IMR-90 (cell line): ENCODE results near the gene ALG1. TPM values are rescaled to one million over a fixed set of nuclear protein-coding genes. Genes with fewer than 3 reads are reported as not detected.

Experiments used
- ATAC-seq: fragments of 200-7000 bp; cut with Tn5 transposase; 2 replicates; pipeline ENCODE4 v1.9.1; 2020; ENCODE audit warnings: low read depth, mild to moderate bottlenecking, moderate library complexity
- BruUV-seq: library from RNA; stranded (reverse); fragments of 400-500 nt; replicated peaks from 2 replicates; lab custom pipeline; 2021; lab: Mats Ljungman, UMichigan
- CTCF ChIA-PET: fragments of 300-600 bp; formaldehyde crosslinking; extraction: SDS; loops from one replicate; lab custom pipeline; 2021; ENCODE audit warnings: antibody characterized with exemption; lab: Yijun Ruan, JAX
- POLR2A ChIA-PET: fragments of 300-600 bp; sonication (Branson Sonifier 250); formaldehyde crosslinking; loops from one replicate; lab custom pipeline; 2022; ENCODE audit warnings: antibody characterized with exemption; ENCODE audit not compliant: unreplicated experiment; lab: Charles Lee
- DNase-seq: peaks from one replicate; pipeline ENCODE4 v3.0.0; 2013
- H2AFZ ChIP-seq: replicated peaks from 2 replicates; pipeline ENCODE3; 2013; ENCODE audit warnings: low read length, mild to moderate bottlenecking; ENCODE audit not compliant: poor library complexity
- H2AK5ac ChIP-seq: 2 replicates; pipeline ENCODE4 v1.6.1; 2013; ENCODE audit warnings: low read depth, low read length, inconsistent platforms
- H2AK9ac ChIP-seq: replicated peaks from 2 replicates; pipeline ENCODE3; 2013; ENCODE audit warnings: mild to moderate bottlenecking, low read depth, low read length, moderate library complexity; ENCODE audit not compliant: poor library complexity
- H2BK120ac ChIP-seq: 2 replicates; pipeline ENCODE4 v1.6.1; 2013; ENCODE audit warnings: low read depth, low read length, inconsistent platforms
- H2BK15ac ChIP-seq: 3 replicates; pipeline ENCODE4 v1.6.1; 2013; ENCODE audit warnings: low read depth, low read length, inconsistent platforms
- H2BK20ac ChIP-seq: 2 replicates; pipeline ENCODE4 v1.6.1; 2013; ENCODE audit warnings: low read depth, mild to moderate bottlenecking, inconsistent platforms, low read length, moderate library complexity
- H2BK5ac ChIP-seq: 2 replicates; pipeline ENCODE4 v1.6.1; 2013; ENCODE audit warnings: mild to moderate bottlenecking, low read depth, low read length, inconsistent platforms; ENCODE audit not compliant: poor library complexity, severe bottlenecking
- H3K14ac ChIP-seq: replicated peaks from 2 replicates; pipeline ENCODE4 v1.6.1; 2013; ENCODE audit warnings: low read depth, low read length, inconsistent platforms
- H3K18ac ChIP-seq: 2 replicates; pipeline ENCODE4 v1.6.1; 2013; ENCODE audit warnings: low read depth, low read length, control low read depth
- H3K23ac ChIP-seq: 2 replicates; pipeline ENCODE4 v1.6.1; 2013; ENCODE audit warnings: low read depth, low read length, inconsistent platforms
- H3K27ac ChIP-seq: 2 replicates; pipeline ENCODE4 v1.5.1; 2013; ENCODE audit warnings: mild to moderate bottlenecking, control low read depth, low read length; ENCODE audit not compliant: insufficient read depth
- H3K27me3 ChIP-seq: 2 replicates; pipeline ENCODE4 v1.6.1; 2013; ENCODE audit warnings: low read length; ENCODE audit not compliant: control insufficient read depth, insufficient read depth
- H3K36me3 ChIP-seq: 2 replicates; pipeline ENCODE4 v1.6.1; 2013; ENCODE audit warnings: low read length, mixed read lengths; ENCODE audit not compliant: control insufficient read depth, insufficient read depth
- H3K4ac ChIP-seq: 2 replicates; pipeline ENCODE4 v1.6.1; 2013; ENCODE audit warnings: low read depth, low read length, inconsistent platforms
- H3K4me1 ChIP-seq: 2 replicates; pipeline ENCODE4 v1.6.1; 2013; ENCODE audit warnings: low read length, mixed read lengths; ENCODE audit not compliant: control insufficient read depth, insufficient read depth
- H3K4me2 ChIP-seq: 2 replicates; pipeline ENCODE4 v1.6.1; 2013; ENCODE audit warnings: low read depth, mild to moderate bottlenecking, control low read depth, low read length, moderate library complexity
- H3K4me3 ChIP-seq: 2 replicates; pipeline ENCODE4 v1.5.1; 2013; ENCODE audit warnings: low read depth, mild to moderate bottlenecking, control low read depth, low read length, moderate library complexity; ENCODE audit not compliant: insufficient read depth
- H3K56ac ChIP-seq: 2 replicates; pipeline ENCODE4 v1.6.1; 2013; ENCODE audit warnings: low read length, inconsistent platforms; ENCODE audit not compliant: insufficient read depth; ENCODE audit errors: extremely low read depth
- H3K79me1 ChIP-seq, 2 experiments: 2 replicates each; pipeline ENCODE4 v1.6.1; 2013; ENCODE audit warnings: low read length in 2 of 2, inconsistent platforms in 1 of 2, low read depth in 1 of 2
- H3K9ac ChIP-seq: 2 replicates; pipeline ENCODE4 v1.6.1; 2013; ENCODE audit warnings: low read depth, low read length, control low read depth
- H3K9me1 ChIP-seq: 2 replicates; pipeline ENCODE4 v1.6.1; 2013; ENCODE audit warnings: low read length, inconsistent platforms; ENCODE audit not compliant: insufficient read depth
- H3K9me3 ChIP-seq: 2 replicates; pipeline ENCODE4 v1.6.1; 2013; ENCODE audit warnings: low read length; ENCODE audit not compliant: control insufficient read depth, insufficient read depth
- H4K20me1 ChIP-seq: 2 replicates; pipeline ENCODE4 v1.6.1; 2013; ENCODE audit warnings: low read length, inconsistent platforms; ENCODE audit not compliant: insufficient read depth
- H4K5ac ChIP-seq: 2 replicates; pipeline ENCODE4 v1.6.1; 2013; ENCODE audit warnings: mild to moderate bottlenecking, low read depth, low read length, control low read depth
- H4K8ac ChIP-seq, 2 experiments: 2 replicates each; pipeline ENCODE4 v1.6.1; 2013; ENCODE audit warnings: low read depth in 2 of 2, low read length in 2 of 2, control low read depth in 1 of 2, inconsistent platforms in 1 of 2
- H4K91ac ChIP-seq: 2 replicates; pipeline ENCODE4 v1.6.1; 2013; ENCODE audit warnings: low read depth, low read length, inconsistent platforms; ENCODE audit not compliant: insufficient read depth
- ELK1 ChIP-seq: fragments of 150-350 bp; IDR thresholded peaks from 2 replicates; pipeline ENCODE4 v1.6.1; 2016; ENCODE audit warnings: low read depth, mild to moderate bottlenecking, low read length, moderate library complexity, borderline replicate concordance
- FOS ChIP-seq: fragments of 150-350 bp; IDR thresholded peaks from 2 replicates; pipeline ENCODE4 v1.6.1; 2016; ENCODE audit warnings: low read depth, low read length
- MAFK ChIP-seq: IDR thresholded peaks from 2 replicates; pipeline ENCODE4 v1.6.1; 2012; ENCODE audit warnings: low read depth, low read length, improper control_type of control experiment
- NFE2L2 ChIP-seq: fragments of 150-350 bp; IDR thresholded peaks from 2 replicates; pipeline ENCODE4 v1.6.1; 2016; ENCODE audit warnings: low read depth, mild to moderate bottlenecking, low read length
- SMC3 ChIP-seq: fragments of 150-350 bp; IDR thresholded peaks from 2 replicates; pipeline ENCODE4 v1.6.1; 2016; ENCODE audit warnings: low read depth, mild to moderate bottlenecking, antibody characterized with exemption, low read length, moderate library complexity
- USF2 ChIP-seq: fragments of 150-350 bp; IDR thresholded peaks from 2 replicates; pipeline ENCODE4 v1.6.1; 2017; ENCODE audit warnings: mild to moderate bottlenecking, antibody characterized with exemption, low read length, low read depth
- WGBS, 2 experiments: methylation state at CpG; one replicate each; pipeline versions ENCODE4 v1.1.5 to v1.1.7; 2013; ENCODE audit warnings: missing lambda C conversion rate in 2 of 2; ENCODE audit not compliant: insufficient read length in 1 of 2; ENCODE audit errors: extremely low coverage in 2 of 2; 5-methylcytosine and 5-hydroxymethylcytosine counted together
- dilution Hi-C: fragments of 300-500 bp; cut with HindIII; formaldehyde crosslinking; loops from one replicate; pipeline ENCODE4 v1.14.3; 2018; ENCODE audit warnings: low sequenced_read_pairs; ENCODE audit not compliant: unreplicated experiment
- in situ Hi-C: fragments of 300-500 bp; cut with MboI; formaldehyde crosslinking; loops from 3 replicates; pipeline ENCODE4 v1.14.3; 2019; ENCODE audit warnings: low sequenced_read_pairs, inconsistent platforms, mixed read lengths
- intact Hi-C: fragments of 100-400 bp; cut with micrococcal nuclease; formaldehyde crosslinking; loops from 2 replicates; pipeline ENCODE4 v1.10.0; 2022
- polyA plus RNA-seq, 3 experiments: library from polyadenylated mRNA; depleted of rRNA; stranded (reverse); fragments of >200 nt; gene quantifications; 2 replicates each; pipeline ENCODE4 v1.2.3, GENCODE V29; 2012; ENCODE audit warnings: low replicate concordance in 1 of 3
- total RNA-seq: library from RNA; depleted of rRNA; stranded (reverse); fragments of >200 nt; gene quantifications from 2 replicates; pipeline ENCODE4 v1.2.3, GENCODE V29; 2012

ALG1 gene
- total and polyA plus RNA-seq, 2 of the 4 experiments (the other 2 are of a cell fraction), result 30.9 to 41.0 TPM

GRCh38 chr16:5032748-5033167 lies 38.9 kb upstream of the ALG1 start:
- no peak for ATAC-seq
- no peak for TF ChIP-seq NFE2L2
- no peak for TF ChIP-seq USF2
- TF ChIP-seq FOS, result no peak
- no peak for TF ChIP-seq SMC3
- no peak for TF ChIP-seq MAFK
- TF ChIP-seq ELK1, result no peak
- Histone ChIP-seq H2AK5ac (no peak overlapping the region), H3K14ac (no peak overlapping the region), H3K56ac (no peak overlapping the region), H4K20me1 (no peaks in the 10 kb centered on the region), H3K27ac (no peak overlapping the region), H3K18ac (no peak overlapping the region), H3K36me3 (0 out of 2 replicates have a peak, but pooled peaks cover 1% of the 10 kb centered on the region), H3K9me3 (no peaks in the 10 kb centered on the region), H2AFZ (peak overlapping the region; percentile 99), H2BK120ac (no peak overlapping the region), H3K27me3 (no peaks in the 10 kb centered on the region), H2BK15ac (no peak overlapping the region), H3K4me3 (peak overlapping the region; percentile 86), H3K79me1 (peaks cover 3 to 13% of the 10 kb centered on the region in 2 experiments; a peak in 2 of 4 replicates), H3K23ac (peak overlapping the region; percentile 13; the same call in 1 of the 2 replicates), H2BK5ac (no peak overlapping the region), H4K5ac (peak overlapping the region; percentile 59), H4K91ac (no peak overlapping the region), H3K9ac (peak overlapping the region; percentile 62), H3K4me1 (peaks cover 3% of the 10 kb centered on the region; the same call in 1 of the 2 replicates), H3K4ac (no peak overlapping the region; the same call in 1 of the 2 replicates), H2AK9ac (peak overlapping the region; percentile 44), H4K8ac (peak overlapping the region; percentile 85 to 90; a peak in 3 of 4 replicates), H3K9me1 (peaks cover 8% of the 10 kb centered on the region), H3K4me2 (peak overlapping the region; percentile 98), H2BK20ac (no peak overlapping the region)
- DNase-seq, result no peak
- dilution Hi-C loops (no loop called here), in situ Hi-C loops (no loop called here), intact Hi-C loops (loop anchor here (5.0 kb wide), 1 partner anchor 185 kb away; the partner anchor contains the start of genes GLYR1 and UBN1)
- CTCF ChIA-PET, result no interaction called here
- WGBS, 2 experiments, result 25% methylated on average over 4 of the region's 12 CpGs; no CpG with 5 or more reads in 1 of the 2 experiments
- POLR2A ChIA-PET, result no interaction called here
- no TSS peak for BruUV-seq
